ENCODE measurements around the gene SIPA1.

The SIPA1 gene

DNA sequence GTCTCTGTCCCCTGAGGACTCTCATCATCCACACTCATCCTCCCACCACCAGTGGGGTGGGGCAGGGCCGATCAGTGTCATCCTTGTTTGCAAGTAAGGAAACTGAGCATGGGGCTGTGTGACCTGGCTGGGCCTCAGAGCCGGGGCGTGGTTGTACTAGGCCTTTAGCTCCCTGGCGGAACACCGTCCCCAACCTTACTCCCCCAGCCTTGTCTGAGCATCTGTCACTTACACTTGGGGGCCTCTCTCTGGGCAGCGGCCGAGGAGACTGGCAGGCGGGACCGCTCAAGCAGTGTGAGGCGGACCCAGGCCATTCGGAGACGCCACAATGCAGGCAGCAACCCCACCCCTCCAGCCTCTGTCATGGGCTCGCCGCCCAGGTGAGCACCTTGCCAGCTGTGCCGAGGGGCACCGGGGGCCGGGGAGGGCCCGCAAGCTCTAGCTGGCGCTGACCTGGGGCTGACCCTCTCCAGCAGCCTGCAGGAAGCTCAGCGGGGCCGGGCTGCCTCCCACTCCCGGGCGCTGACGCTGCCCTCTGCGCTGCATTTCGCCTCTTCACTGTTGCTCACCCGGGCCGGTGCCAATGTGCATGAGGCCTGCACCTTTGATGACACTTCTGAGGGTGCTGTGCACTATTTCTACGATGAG lies 18.5 kb upstream of the SIPA1 start:
- no peak for DNase-seq

DNA sequence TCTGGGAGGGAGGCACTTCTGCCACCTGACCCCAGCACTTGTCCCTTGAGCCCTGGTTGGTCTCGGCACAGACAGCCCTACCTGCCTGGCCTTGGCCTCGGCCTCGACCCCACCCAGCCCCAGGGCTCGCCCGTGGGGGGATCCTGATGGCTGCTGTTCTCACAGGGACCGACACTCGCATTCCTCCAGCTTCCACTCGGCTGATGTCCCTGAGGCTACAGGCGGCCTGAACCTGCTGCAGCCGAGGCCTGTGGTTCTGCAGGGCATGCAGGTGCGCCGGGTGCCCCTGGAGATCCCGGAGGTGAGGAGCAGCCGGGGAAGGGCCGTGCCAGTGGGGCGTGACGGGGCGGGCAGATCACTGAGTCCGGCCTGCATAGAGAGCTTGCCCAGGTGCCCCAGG lies 17.2 kb upstream of the SIPA1 start:
- no peak for DNase-seq
- in situ Hi-C loops (cut with MboI; ENCODE audit: low pct_unique_long_range_greater_than_20kb, low sequenced_read_pairs), result no loop called here

More for the DNA sequence above, 18.5 kb upstream of the SIPA1 start:
- in situ Hi-C loops (cut with MboI; ENCODE audit: low pct_unique_long_range_greater_than_20kb, low sequenced_read_pairs), result no loop called here

DNA sequence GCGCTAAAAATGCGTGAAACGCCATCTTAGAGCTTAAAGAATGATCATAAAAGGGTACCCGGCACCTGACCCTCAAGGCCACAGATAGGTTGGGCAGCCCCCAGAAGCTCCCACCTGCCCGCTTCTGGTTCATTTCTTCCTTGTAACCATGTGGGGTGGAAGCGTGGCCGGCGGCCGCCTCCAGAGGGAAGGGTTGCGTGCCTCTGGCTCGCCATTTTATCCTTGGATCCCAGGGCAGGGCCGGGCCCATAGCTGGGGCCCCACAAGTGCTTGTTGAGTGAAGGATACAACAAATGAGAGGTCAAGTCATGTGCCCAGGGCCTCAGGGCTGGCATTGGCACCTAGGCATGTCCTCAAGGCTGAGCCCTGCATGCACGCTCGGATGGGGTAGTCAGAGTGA lies 16.4 kb upstream of the SIPA1 start:
- in situ Hi-C loops (cut with MboI; ENCODE audit: low pct_unique_long_range_greater_than_20kb, low sequenced_read_pairs), result no loop called here

DNA sequence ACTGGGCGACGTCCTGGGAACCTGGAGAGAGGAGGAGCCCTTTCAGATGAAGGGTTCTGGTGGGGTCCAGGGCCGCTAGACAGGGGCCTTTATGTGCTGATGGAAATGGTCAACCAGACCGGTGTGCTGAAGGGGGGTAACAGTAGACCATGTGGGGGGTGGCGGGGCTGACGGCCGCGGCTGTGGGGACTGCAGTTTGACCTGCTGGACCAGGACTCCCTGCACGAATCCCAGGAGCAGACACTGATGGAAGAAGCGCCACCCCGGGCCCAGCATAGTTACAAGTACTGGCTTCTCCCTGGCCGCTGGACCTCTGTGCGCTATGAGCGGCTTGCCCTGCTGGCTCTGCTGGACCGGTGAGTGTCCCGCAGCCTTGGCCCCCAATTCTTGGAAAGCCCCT lies 15.9 kb upstream of the SIPA1 start:
- in situ Hi-C loops (cut with MboI; ENCODE audit: low pct_unique_long_range_greater_than_20kb, low sequenced_read_pairs), result no loop called here
- DNase-seq, result no peak

More for the DNA sequence above, 16.4 kb upstream of the SIPA1 start:
- DNase-seq, result no peak

DNA sequence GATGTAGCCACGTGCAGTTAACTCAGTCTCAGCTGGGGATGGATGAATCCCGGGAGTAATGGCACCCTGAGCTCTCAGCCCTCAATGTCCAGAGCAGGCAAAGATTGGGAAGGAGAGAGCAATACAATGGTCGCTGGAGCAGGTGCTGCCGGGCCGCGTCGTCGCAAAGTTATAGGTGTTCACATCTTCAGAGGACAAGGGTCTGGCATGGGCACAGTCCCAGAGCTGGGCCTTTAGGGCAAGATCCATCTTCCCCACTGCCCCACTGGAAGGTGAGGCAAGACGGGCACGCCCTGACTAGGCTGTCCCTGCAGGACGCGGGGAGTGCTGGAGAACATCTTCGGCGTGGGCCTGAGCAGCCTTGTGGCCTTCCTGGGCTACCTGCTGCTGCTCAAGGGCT lies 14.7 kb upstream of the SIPA1 start:
- in situ Hi-C loops (cut with MboI; ENCODE audit: low pct_unique_long_range_greater_than_20kb, low sequenced_read_pairs), result no loop called here
- no peak for DNase-seq

DNA sequence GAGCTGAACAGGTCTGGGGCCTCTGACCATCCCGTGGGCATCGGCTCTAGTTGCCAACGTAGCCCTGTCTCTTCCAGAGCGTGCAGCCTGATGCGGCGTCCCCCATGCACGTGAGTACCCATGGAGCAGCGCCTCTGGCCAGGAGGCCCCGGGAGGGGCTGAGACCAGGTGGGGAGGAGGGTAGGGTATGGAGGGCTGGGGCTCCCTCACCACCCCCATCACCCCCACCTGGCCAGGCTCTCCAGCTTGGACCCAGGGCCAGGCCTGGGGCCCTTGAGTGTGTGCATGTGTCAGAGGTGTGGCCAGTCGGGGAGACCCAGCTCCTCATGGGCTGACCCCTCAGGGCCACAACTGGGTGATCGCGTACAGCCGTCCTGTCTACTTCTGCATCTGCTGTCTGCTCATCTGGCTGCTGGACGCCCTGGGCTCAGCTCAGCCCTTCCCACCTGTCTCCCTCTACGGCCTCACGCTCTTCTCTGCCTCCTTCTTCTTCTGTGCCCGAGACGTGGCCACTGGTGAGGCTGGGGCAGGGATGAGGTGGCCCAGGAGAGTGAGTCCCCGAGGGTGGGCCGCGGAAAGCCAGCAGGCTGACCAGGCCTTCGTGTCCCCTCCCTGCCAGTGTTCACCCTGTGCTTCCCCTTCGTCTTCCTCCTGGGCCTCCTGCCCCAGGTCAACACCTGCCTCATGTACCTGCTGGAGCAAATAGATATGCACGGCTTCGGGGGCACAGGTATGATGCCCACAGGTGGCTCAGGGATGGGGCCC lies 13.9 kb upstream of the SIPA1 start:
- no peak for DNase-seq
- in situ Hi-C loops (cut with MboI; ENCODE audit: low pct_unique_long_range_greater_than_20kb, low sequenced_read_pairs), result no loop called here

DNA sequence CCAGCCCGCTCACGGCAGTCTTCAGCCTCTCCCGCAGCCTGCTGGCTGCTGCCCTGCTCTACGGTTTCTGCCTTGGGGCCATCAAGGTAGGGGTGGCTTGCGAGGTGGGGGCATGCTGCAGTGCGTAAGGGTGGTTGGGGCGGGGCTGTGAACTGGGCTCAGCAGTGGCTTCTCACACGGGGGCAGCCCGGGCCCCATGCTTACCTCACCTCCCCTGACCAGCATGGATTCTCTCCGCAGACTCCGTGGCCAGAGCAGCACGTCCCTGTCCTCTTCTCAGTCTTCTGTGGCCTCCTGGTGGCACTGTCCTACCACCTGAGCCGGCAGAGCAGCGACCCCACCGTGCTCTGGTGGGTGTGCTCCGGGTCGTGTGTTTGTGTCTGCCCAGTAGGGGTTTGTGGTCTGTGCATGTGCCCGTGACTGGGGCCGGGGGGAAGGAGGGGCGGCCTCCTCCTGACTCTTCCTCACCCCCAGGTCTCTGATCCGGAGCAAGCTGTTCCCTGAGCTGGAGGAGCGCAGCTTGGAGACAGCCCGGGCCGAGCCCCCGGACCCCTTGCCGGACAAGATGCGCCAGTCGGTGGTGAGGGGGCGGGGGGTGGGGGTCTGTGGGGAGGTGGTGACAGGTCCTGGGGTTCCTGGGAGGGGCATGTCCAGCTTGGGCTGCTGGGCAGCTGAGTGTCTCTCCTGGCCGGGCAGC lies 12.8 kb upstream of the SIPA1 start:
- in situ Hi-C loops (cut with MboI; ENCODE audit: low pct_unique_long_range_greater_than_20kb, low sequenced_read_pairs), result no loop called here

DNA sequence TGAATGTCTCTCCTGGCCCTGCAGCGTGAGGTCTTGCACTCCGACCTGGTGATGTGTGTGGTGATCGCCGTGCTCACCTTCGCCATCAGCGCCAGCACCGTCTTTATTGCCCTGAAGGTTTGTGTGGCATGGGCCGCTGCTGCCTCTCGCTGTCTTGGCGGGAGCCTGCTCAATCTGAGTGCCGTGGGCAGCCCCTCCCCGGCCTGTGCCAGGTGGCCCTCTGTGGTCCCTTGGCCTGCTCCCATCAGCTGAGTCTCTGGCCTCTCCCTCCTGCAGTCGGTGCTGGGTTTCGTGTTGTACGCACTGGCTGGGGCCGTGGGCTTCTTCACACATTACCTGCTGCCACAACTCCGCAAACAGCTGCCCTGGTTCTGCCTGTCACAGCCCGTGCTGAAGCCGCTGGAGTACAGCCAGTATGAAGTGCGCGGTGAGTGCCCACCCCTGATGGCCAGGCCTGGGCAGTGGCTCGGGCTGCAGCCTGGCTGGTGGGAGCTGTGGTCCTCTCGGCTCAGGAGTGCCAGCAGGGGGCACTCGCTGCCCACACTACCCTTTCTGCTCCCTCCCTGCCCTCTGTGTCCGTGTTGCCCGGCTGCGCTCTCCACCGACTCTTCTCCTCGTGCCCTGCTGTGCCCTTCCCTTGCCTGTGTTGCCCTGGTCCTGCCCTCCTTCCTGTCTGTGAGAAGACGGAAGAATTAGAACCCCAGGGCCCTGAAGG lies 12.1 kb upstream of the SIPA1 start:
- peak; percentile 79 for DNase-seq
- in situ Hi-C loops (cut with MboI; ENCODE audit: low pct_unique_long_range_greater_than_20kb, low sequenced_read_pairs), result no loop called here

More for the DNA sequence above, 12.8 kb upstream of the SIPA1 start:
- no peak for DNase-seq

DNA sequence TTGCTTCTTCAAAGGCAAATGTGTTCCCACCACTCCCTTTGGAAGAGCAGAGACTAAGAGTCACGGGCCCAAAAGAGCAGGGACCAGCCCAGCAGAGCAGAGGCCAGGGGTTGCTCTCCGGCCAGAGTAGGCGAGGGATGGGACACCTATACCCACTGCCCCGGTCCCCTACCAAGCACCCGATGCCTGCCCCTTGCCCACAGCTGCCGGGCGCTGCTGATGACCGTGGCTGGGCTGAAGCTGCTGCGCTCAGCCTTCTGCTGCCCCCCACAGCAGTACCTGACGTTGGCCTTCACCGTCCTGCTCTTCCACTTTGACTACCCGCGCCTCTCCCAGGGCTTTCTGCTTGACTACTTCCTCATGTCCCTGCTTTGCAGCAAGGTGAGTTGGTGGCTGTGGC lies 10.7 kb upstream of the SIPA1 start:
- no peak for DNase-seq
- in situ Hi-C loops (cut with MboI; ENCODE audit: low pct_unique_long_range_greater_than_20kb, low sequenced_read_pairs), result no loop called here

DNA sequence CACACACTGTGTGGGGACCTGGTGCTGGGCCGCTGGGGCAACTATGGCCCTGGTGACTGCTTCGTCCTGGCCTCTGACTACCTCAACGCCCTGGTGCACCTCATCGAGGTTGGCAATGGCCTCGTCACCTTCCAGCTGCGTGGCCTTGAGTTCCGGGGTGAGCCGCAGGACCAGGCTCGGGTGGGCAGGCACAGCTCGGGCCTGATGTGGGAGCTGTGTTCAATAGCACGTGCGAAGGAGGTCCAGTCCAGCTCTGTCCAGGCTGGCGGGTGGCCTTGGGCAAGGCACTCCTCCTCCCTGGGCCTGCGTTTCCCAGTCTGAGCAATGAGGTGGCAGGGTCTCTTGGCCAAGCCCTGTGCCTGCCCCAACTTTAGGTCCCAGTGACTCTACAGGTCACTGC lies 8.3 kb upstream of the SIPA1 start:
- DNase-seq, result no peak
- in situ Hi-C loops (cut with MboI; ENCODE audit: low pct_unique_long_range_greater_than_20kb, low sequenced_read_pairs), result no loop called here

DNA sequence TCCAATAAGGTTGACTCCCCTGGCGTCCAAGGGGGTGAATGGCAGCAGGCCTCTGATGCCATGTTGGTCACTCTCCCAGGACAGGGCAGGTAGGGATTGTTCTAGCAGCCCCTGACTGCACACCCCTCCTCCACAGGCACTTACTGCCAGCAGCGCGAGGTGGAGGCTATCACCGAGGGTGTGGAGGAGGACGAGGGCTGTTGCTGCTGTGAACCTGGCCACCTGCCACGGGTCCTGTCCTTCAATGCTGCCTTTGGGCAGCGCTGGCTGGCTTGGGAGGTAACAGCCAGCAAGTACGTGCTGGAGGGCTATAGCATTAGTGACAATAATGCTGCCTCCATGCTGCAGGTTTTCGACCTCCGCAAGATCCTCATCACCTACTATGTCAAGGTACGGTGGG lies 7.7 kb upstream of the SIPA1 start:
- in situ Hi-C loops (cut with MboI; ENCODE audit: low pct_unique_long_range_greater_than_20kb, low sequenced_read_pairs), result no loop called here
- DNase-seq, result no peak

DNA sequence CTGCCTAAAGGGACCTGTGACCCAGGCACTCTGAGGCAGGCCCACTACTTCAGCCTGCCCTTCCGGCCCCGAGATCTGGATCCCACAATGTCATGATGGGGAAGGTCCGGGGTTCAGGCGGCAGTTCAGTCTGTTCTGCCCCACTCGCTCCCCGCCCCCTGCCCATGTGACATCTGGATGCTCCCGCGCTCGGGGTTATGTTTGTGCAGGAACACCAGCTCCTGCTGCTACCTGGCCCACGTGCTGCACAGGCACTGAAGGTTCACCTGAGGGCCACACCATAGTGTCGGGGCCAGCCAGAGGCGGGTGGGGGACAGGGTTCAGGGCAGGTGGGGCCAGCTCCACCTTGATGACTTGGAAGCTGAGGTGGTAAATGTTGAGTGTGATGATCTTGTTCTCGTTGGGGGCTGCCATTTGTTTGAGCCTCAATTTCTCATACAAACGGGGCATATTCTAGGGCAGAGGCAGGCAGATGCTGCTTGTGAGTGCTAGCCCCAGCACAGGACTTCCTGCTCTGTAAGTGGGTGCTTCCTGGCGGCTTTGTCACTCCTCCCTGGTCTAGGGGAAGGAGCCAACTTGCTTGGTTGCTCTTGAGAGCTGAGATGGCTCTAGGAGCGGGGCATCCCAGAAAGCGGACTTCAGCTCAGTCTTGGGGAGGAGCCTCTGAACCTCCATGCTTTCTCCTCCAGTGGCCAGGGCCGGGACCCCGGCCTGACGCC lies 4.4 kb upstream of the SIPA1 start:
- no peak for DNase-seq
- in situ Hi-C loops (cut with MboI; ENCODE audit: low pct_unique_long_range_greater_than_20kb, low sequenced_read_pairs), result no loop called here

DNA sequence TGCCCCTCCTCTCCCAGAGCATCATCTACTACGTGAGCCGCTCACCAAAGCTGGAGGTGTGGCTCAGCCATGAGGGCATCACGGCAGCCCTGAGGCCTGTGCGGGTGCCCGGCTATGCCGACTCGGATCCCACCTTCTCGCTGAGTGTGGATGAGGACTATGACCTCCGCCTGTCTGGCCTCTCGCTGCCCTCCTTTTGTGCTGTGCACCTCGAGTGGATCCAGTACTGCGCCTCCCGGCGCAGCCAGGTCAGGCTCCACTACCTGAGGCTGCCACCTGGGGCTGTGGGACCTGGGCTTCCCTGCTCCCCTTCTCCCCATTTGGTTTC lies 3.8 kb upstream of the SIPA1 start:
- no peak for DNase-seq
- in situ Hi-C loops (cut with MboI; ENCODE audit: low pct_unique_long_range_greater_than_20kb, low sequenced_read_pairs), result no loop called here

DNA sequence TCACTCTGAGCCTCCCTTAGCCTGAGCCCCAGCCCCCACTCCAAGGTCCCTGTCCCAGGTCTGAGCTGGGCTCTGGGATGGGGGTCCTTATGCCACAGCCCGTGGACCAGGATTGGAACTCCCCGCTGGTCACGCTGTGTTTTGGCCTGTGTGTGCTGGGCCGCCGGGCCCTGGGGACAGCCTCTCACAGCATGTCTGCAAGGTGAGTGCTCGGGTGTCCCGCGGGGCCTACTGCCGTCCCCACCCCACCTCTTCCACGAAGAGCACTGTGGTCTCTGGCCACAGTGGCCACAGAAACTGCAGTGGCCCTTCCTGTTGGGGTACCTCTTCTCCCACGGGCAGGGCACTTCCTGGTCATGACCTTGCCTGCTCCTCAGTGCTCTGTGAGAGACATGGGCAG lies 3.5 kb upstream of the SIPA1 start:
- DNase-seq, result no peak
- in situ Hi-C loops (cut with MboI; ENCODE audit: low pct_unique_long_range_greater_than_20kb, low sequenced_read_pairs), result no loop called here

DNA sequence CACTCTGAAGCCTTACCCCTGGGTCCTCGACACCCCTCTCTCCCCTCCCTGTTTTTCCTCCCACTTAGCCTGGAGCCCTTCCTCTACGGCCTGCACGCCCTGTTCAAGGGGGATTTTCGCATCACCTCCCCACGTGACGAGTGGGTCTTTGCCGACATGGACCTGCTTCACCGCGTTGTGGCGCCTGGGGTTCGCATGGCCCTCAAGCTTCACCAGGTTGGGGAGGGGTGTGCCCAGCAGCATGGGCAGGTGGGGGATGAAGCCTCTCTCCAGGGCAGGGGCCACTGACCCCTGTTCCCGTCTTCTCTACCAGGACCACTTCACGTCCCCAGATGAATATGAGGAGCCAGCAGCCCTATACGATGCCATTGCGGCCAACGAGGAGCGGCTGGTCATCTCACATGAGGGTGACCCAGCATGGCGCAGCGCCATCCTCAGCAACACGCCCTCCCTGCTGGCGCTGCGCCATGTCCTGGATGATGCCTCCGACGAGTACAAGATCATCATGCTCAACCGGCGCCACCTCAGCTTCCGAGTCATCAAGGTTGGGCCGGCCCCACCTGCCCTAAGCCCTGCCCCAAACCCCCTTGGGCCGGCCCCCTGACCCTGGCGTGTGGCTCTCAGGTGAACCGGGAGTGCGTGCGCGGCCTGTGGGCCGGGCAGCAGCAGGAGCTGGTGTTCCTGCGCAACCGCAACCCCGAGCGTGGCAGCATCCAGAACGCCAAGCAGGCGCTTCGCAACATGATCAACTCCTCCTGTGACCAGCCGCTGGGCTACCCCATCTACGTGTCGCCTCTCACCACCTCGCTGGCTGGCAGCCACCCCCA lies 2.8 kb upstream of the SIPA1 start:
- in situ Hi-C loops (cut with MboI; ENCODE audit: low pct_unique_long_range_greater_than_20kb, low sequenced_read_pairs), result no loop called here
- no peak for DNase-seq

DNA sequence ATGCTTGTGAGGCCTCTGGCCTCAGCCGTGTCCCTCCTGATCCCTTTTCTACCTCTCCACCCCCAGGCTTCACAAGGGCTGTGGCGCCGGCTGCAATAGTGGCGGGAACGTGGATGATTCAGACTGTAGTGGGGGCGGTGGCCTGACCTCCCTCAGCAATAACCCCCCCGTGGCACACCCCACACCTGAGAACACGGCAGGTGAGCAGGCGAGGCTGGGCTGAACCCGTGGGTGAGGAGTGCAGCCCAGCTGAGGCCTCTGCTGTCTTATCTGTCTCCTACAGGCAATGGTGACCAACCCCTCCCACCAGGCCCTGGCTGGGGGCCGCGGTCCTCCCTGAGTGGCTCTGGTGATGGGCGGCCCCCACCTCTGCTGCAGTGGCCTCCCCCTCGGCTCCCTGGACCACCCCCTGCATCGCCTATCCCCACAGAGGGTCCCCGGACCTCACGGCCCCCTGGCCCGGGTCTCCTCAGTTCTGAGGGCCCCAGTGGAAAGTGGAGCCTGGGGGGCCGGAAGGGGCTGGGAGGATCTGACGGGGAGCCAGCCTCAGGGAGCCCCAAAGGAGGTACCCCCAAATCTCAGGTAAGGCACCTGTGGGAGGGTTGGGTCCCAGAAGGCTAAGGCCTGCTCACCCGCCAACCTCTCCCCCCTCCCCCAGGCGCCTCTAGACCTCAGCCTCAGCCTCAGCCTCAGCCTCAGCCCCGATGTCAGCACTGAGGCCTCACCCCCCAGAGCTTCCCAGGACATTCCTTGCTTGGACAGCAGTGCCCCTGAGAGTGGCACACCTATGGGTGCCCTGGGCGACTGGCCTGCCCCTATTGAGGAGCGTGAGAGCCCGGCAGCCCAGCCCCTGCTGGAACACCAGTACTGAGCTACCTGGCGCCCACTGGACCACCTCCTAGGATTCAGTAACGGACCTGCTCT lies 1.5 kb upstream of the SIPA1 start:
- DNase-seq, result no peak
- in situ Hi-C loops (cut with MboI; ENCODE audit: low pct_unique_long_range_greater_than_20kb, low sequenced_read_pairs), result no loop called here

DNA sequence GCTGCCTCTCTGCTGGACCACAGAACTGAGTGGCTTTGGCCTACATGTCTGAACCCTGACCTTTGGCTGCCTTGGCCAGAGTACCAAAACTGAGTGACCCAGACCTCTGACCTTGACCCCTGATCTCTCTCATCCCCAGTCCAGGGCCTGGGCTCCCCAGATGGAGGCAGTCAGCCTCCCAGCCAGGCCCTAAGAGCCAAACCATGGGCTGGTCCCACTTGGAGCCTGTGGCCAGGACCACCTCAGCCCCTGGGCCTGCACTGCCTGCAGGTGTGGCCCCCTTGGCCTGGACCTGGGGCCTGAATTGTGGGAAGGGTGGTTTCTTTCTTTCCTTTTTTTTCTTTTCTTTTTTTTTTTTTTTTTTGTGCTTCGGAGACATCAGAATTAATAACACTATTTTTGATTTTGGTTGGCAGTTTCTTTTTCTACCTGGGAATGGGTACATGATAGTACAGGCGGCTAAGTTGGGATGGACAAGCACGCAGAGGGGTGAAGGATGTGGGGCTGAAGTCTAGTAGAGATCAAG lies 806 bp upstream of the SIPA1 start:
- no peak for DNase-seq
- in situ Hi-C loops (cut with MboI; ENCODE audit: low pct_unique_long_range_greater_than_20kb, low sequenced_read_pairs), result no loop called here
